D721Med (cell line): ENCODE data around the gene TTC17.
A peak's percentile ranks its signal among the peaks of the same experiment; 100 is the strongest.

ENCODE experiments used
- DNase-seq: peaks from one replicate; pipeline ENCODE4 v3.0.0; 2011; ENCODE audit warnings: low spot score; ENCODE audit not compliant: insufficient read length
- FAIRE-seq: peaks from 2 replicates; lab custom pipeline; 2011; peaks lifted over from hg19 to GRCh38; lab: Jason Lieb, UNC
- TF ChIP-seq, protein P1 (sequence below): IDR thresholded peaks from 2 replicates; pipeline ENCODE4 v1.5.1; 2012; ENCODE audit warnings: mild to moderate bottlenecking, control low read depth; ENCODE audit not compliant: insufficient read depth; ENCODE audit errors: missing control alignments

TTC17 gene, protein sequence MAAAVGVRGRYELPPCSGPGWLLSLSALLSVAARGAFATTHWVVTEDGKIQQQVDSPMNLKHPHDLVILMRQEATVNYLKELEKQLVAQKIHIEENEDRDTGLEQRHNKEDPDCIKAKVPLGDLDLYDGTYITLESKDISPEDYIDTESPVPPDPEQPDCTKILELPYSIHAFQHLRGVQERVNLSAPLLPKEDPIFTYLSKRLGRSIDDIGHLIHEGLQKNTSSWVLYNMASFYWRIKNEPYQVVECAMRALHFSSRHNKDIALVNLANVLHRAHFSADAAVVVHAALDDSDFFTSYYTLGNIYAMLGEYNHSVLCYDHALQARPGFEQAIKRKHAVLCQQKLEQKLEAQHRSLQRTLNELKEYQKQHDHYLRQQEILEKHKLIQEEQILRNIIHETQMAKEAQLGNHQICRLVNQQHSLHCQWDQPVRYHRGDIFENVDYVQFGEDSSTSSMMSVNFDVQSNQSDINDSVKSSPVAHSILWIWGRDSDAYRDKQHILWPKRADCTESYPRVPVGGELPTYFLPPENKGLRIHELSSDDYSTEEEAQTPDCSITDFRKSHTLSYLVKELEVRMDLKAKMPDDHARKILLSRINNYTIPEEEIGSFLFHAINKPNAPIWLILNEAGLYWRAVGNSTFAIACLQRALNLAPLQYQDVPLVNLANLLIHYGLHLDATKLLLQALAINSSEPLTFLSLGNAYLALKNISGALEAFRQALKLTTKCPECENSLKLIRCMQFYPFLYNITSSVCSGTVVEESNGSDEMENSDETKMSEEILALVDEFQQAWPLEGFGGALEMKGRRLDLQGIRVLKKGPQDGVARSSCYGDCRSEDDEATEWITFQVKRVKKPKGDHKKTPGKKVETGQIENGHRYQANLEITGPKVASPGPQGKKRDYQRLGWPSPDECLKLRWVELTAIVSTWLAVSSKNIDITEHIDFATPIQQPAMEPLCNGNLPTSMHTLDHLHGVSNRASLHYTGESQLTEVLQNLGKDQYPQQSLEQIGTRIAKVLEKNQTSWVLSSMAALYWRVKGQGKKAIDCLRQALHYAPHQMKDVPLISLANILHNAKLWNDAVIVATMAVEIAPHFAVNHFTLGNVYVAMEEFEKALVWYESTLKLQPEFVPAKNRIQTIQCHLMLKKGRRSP

DNA sequence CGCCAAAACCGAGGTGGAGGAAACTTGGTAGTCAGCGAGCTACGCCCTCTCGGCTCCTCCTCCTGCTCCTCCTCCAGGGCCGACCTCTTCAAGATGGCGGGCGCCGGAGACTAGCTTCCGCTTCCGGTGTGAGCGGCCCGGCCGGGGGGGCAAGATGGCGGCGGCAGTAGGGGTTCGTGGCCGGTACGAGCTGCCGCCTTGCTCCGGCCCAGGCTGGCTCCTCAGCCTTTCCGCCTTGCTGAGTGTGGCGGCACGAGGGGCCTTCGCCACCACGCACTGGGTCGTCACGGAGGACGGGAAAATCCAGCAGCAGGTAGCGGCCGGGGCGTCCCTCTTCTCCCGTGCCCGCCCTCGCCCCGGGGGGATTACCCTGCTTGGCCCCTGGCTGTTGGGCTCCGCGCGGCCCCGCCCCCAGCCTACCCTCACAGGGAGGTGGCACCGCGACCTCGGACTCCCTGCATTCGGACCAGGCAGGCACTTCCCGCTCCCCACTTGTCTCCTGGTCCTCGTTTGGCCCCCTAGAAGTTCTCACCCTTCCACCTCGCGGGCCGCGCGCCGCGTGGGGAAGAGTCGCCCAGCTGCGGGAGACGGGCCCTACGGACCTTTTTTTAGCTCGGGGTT is at the start of gene TTC17:
Gene TTC17, plus strand, starts transcription at position 120 of the 621 bp plus-strand sequence. Its CDS starts 35 bp downstream, at position 155.
- DNase-seq (peak; percentile 45), FAIRE-seq (no peak)
- TF ChIP-seq, protein P1, sequence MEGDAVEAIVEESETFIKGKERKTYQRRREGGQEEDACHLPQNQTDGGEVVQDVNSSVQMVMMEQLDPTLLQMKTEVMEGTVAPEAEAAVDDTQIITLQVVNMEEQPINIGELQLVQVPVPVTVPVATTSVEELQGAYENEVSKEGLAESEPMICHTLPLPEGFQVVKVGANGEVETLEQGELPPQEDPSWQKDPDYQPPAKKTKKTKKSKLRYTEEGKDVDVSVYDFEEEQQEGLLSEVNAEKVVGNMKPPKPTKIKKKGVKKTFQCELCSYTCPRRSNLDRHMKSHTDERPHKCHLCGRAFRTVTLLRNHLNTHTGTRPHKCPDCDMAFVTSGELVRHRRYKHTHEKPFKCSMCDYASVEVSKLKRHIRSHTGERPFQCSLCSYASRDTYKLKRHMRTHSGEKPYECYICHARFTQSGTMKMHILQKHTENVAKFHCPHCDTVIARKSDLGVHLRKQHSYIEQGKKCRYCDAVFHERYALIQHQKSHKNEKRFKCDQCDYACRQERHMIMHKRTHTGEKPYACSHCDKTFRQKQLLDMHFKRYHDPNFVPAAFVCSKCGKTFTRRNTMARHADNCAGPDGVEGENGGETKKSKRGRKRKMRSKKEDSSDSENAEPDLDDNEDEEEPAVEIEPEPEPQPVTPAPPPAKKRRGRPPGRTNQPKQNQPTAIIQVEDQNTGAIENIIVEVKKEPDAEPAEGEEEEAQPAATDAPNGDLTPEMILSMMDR = no peak

DNA sequence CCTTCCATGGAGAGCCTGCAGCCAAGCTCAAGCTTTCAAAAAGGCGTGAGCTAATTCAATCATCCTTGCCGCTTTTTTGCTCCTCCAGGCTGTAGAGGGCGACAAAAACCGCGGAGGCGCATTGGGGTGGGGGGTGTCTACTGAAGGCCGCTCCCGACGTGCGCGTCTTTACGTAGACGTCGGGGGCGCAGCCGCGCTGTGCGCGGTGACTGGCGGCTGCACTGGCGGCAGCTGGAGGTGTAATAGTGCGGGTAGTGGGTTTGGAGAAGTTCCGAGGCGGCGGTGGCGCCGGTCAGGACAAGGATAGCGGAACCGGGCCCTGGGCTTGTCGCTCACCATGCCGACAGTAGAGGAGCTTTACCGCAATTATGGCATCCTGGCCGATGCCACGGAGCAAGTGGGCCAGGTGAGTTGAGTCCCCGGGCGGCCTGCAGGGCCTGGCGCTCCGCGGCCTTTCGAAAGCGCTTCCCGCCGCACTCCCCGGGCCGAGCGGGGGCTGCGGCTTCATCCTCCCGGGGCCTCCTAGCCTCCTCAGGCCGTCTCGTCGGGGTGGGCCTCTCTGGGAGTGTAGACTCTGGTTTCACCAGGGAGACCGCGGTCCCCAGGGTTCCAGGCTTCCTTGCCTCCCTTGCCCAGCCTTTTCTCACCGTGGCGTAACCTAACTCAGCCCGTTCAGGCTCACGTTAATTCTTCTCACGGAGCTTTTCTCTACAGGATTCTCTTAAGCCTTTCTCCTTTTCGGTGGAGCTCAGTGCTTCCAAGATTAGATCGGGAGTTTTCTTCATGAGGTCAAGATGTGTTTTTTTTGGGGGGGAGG is 46.7 kb upstream of the TTC17 start, which contains the start of gene API5:
Gene API5, plus strand, starts transcription at position 206 of the 817 bp plus-strand sequence. Its CDS starts 132 bp downstream, at position 338.
- no peak for FAIRE-seq
- TF ChIP-seq, protein P1 = peak; percentile 85

DNA sequence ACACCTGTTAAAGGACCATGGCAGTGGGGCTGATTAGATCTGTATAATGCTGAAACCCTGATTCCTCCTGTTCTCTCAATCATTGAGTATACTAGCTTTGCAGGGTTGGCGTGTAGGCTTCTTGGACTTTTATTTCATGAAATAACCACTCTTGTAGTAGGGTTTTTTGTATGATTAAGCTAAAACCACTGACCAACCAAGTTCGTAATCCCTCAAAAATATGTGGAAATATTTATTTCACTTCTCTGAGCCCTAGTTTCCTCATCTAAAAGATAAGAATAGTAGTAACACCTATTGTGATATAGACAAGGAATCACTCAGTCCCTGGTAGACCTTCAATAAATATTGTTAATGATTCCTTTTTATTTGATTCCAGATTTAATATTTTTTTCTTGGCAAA is 42.8 kb upstream of the TTC17 start:
- TF ChIP-seq, protein P1 = no peak
- DNase-seq (no peak), FAIRE-seq (no peak)

More for the DNA sequence above, 46.7 kb upstream of the TTC17 start, which contains the start of gene API5:
- DNase-seq = peak; percentile 25

DNA sequence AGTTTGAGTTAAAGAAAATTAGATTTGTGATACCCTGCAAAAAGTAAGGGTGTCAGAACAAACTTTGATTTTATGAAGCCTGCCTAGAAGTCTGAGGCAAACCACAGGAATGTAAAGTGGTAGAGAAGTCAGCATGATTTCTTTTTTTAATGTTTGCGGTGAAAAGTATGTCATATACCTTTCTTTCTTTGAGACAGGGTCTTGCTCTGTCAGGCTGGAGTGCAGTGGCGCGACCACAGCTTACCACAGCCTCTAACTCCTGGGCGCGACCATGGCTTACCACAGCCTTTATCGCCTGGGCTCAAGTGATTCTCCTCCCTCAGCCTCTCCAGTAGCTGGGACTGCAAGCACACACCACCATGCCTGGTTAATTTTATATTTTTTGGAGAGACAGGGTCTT is 42.3 kb upstream of the TTC17 start:
- DNase-seq (no peak), FAIRE-seq (no peak)
- TF ChIP-seq, protein P1 = no peak

DNA sequence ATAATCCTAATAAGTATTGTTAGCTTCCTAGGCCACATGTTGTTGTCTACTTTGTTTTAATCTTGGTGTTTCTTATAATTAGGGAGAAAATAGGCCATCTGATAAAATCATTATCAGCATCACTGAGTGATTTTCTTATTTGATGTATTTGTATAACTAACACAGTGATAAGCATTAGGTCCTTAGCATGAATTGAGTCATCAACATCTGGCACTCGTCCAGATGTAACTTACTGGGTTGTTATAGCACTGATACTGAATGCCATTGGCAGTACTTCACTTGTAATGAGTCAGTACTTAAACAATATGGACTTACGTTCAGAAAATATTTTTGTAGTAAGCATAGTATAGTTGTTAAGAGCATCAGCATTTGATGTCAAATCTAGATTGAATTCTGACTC is 30.7 kb upstream of the TTC17 start:
- FAIRE-seq (no peak), DNase-seq (no peak)
- TF ChIP-seq, protein P1 = no peak

DNA sequence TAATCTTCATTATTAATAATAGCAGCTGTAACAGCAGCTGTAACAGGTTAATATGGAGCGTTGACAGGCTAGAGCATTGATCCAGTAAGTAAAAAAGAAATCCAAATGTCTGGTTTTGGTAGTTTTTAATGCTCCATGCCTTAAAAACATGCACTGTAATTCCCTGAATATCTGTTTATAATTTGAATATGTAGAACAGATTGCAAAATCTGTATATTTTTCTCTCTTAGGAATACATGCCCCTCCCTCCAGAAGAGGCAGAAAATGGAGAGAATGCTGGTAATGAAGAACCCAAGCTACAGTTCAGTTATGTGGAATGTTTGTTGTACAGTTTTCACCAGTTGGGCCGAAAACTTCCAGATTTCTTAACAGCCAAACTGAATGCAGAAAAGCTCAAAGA is 30.2 kb upstream of the TTC17 start:
- FAIRE-seq = peak; percentile 53
- TF ChIP-seq, protein P1 = no peak
- DNase-seq = no peak
